H1 (cell line): ENCODE measurements around the gene NF1. TPM values are rescaled to one million over a fixed set of nuclear protein-coding genes. Genes with fewer than 3 reads are reported as not detected.

Experiments
- E2F6 ChIP-seq: IDR thresholded peaks from 2 replicates; pipeline ENCODE4 v1.6.1; 2012; ENCODE audit warnings: inconsistent platforms
- RXRA ChIP-seq: IDR thresholded peaks from 2 replicates; pipeline ENCODE4 v1.6.1; 2011; ENCODE audit warnings: low read depth, mild to moderate bottlenecking, low read length, moderate library complexity; ENCODE audit not compliant: insufficient read depth
- polyA plus RNA-seq, 7 experiments: library from polyadenylated mRNA; depleted of rRNA in 3 of 7; stranded (reverse) in 5 of 7; unstranded in 2 of 7; fragments of >200 nt in 5 of 7; fragments of 200-250 nt in 2 of 7; gene quantifications; 1 replicate in 5 of 7; 2 replicates in 1 of 7; 4 replicates in 1 of 7; pipeline versions ENCODE4 v1.2.1 to v1.2.3, GENCODE V29; 2011 to 2013; ENCODE audit warnings: missing spikeins in 2 of 7, mixed read lengths in 2 of 7
- total RNA-seq: library from RNA; stranded (reverse); fragmentation: NEBNext Ultra II Directional; extraction: Animal tissue kit (Norgen Biotek cat#: 25700); gene quantifications from 2 replicates; pipeline ENCODE4 v1.2.1, GENCODE V29; 2021

Gene NF1
- total and polyA plus RNA-seq, 2 of the 8 experiments (the other 6 are each of a cell fraction or from before 2014, with no cell fraction given) = 19.3 to 29.6 TPM

GRCh38 chr17:31392856-31393748 lies 298.3 kb downstream of the NF1 start (continued):
- TF ChIP-seq E2F6 (no peak), RXRA (no peak)
- TF ChIP-seq, all 59 proteins: peak for 0
